ENCODE measurements around the gene RAB29.

GRCh38 chr1:205783904-205784303, 8.6 kb upstream of the RAB29 start:
- TF ChIP-seq, protein P1, sequence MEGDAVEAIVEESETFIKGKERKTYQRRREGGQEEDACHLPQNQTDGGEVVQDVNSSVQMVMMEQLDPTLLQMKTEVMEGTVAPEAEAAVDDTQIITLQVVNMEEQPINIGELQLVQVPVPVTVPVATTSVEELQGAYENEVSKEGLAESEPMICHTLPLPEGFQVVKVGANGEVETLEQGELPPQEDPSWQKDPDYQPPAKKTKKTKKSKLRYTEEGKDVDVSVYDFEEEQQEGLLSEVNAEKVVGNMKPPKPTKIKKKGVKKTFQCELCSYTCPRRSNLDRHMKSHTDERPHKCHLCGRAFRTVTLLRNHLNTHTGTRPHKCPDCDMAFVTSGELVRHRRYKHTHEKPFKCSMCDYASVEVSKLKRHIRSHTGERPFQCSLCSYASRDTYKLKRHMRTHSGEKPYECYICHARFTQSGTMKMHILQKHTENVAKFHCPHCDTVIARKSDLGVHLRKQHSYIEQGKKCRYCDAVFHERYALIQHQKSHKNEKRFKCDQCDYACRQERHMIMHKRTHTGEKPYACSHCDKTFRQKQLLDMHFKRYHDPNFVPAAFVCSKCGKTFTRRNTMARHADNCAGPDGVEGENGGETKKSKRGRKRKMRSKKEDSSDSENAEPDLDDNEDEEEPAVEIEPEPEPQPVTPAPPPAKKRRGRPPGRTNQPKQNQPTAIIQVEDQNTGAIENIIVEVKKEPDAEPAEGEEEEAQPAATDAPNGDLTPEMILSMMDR (IDR thresholded peaks at IDR 0.05), result no peak
- TF ChIP-seq TCF7L2 (IDR thresholded peaks at IDR 0.05; ENCODE audit: low read depth, low read length) (no peak), POLR2AphosphoS5 (IDR thresholded peaks at IDR 0.05; ENCODE audit: low read depth, low read length) (no peak), SIN3A (IDR thresholded peaks at IDR 0.05; ENCODE audit: borderline replicate concordance, insufficient read depth, low read depth, low read length) (no peak)
- TF ChIP-seq, protein P2, sequence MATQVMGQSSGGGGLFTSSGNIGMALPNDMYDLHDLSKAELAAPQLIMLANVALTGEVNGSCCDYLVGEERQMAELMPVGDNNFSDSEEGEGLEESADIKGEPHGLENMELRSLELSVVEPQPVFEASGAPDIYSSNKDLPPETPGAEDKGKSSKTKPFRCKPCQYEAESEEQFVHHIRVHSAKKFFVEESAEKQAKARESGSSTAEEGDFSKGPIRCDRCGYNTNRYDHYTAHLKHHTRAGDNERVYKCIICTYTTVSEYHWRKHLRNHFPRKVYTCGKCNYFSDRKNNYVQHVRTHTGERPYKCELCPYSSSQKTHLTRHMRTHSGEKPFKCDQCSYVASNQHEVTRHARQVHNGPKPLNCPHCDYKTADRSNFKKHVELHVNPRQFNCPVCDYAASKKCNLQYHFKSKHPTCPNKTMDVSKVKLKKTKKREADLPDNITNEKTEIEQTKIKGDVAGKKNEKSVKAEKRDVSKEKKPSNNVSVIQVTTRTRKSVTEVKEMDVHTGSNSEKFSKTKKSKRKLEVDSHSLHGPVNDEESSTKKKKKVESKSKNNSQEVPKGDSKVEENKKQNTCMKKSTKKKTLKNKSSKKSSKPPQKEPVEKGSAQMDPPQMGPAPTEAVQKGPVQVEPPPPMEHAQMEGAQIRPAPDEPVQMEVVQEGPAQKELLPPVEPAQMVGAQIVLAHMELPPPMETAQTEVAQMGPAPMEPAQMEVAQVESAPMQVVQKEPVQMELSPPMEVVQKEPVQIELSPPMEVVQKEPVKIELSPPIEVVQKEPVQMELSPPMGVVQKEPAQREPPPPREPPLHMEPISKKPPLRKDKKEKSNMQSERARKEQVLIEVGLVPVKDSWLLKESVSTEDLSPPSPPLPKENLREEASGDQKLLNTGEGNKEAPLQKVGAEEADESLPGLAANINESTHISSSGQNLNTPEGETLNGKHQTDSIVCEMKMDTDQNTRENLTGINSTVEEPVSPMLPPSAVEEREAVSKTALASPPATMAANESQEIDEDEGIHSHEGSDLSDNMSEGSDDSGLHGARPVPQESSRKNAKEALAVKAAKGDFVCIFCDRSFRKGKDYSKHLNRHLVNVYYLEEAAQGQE (IDR thresholded peaks at IDR 0.05; ENCODE audit: insufficient read depth in 1 of 2, low read depth in 2 of 2, low read length in 1 of 2), result no peak
